ENCODE measurements around the gene TRAF2. TPM values are rescaled to one million over a fixed set of nuclear protein-coding genes. Genes with fewer than 3 reads are reported as not detected.

Gene TRAF2
- total RNA-seq, 1 donor from 2014 or later, result 14.7 TPM

DNA sequence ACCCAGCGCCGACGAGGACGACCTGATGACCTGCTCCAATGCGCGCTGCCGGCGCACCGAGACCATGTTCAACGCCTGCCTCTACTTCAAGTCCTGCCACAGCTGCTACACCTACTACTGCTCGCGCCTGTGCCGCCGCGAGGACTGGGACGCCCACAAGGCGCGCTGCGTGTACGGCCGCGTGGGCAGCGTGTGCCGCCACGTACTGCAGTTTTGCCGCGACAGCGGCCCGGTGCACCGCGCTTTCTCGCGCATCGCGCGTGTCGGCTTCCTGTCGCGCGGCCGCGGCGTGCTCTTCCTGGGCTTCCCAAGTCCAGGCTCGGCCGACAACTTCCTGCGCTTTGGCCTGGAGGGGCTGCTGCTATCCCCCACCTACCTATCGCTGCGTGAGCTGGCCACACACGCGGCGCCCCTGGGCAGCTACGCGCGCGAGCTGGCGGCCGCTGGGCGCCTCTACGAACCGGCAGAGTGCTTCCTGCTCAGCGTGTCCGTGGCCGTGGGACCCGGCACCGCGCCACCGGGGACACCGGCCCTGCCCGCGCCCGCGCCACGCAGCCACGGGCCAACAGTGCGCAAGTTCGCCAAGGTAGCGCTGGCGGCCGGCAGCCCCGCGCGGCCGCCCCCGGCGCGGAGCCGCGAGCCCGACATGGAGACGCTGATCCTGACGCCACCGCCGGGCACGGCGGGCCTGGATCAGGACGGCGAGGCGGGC is 39.8 kb upstream of the TRAF2 start:
- DNase-seq (ENCODE audit: low read depth in 2 of 2), result no peak

DNA sequence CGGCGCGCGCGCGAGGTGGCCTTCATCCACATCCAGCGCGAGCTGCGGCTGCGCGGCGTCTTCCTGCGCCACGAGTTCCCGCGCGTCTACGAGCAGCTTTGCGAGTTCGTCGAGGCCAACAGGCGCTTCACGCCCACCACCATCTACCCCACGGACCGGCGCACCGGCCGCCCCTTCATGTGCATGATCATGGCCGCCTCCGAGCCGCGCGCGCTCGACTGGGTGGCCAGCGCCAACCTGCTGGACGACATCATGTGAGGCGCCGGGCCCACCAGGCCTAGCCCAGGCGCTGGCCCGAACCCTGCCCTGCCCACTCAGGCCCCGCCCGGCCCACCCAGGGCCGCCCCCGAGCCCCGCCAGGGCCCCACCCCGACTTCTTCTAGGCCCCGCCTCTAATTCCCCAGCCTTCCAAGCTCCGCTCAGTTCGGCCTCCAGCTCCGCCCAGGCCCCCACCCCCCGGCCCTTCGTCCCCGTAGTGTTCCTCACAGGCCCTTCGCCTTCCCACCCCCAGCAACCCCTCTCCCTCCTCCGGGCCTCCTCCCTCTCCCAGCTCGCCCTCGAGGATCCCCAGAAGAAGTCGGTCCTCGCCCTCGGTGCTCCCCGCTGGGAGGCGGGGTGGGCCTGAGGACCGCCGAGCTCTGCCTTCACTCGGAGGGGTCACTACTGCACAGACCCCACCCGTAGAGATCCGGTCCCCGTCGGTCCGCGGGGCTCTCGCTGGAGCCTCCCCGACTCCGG is 39.1 kb upstream of the TRAF2 start:
- DNase-seq (ENCODE audit: low read depth in 2 of 2), result peak; percentile 61 to 75

DNA sequence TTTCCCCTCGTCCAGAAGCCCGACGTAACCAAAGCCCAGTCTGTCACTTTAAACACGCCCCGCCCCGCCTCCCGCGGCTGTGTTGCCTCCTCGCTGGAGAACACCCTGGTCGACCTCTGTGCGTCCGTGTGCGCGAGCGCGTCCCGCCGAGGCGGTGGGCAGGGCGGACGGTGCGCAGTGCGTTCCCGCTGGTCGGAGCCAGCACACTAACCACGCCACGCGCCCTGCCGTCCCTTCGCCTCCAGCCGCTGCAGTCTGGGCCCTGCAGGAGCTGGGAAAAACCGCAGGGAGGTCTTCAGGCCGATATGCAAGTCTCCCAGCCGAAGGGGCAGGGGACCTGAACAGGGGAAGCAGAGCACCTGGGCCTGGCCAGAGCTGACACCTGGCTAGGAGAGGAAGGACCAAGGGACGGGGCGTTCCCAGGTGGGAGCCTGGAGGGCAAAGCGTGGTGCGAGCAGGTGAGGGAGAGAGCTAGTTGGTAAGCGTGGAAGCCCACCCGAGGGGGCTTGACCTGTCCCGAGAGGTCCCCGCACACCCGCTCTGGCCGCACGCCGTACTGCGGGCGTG is 38.4 kb upstream of the TRAF2 start:
- DNase-seq (ENCODE audit: low read depth in 2 of 2), result peak; percentile 86 to 91

DNA sequence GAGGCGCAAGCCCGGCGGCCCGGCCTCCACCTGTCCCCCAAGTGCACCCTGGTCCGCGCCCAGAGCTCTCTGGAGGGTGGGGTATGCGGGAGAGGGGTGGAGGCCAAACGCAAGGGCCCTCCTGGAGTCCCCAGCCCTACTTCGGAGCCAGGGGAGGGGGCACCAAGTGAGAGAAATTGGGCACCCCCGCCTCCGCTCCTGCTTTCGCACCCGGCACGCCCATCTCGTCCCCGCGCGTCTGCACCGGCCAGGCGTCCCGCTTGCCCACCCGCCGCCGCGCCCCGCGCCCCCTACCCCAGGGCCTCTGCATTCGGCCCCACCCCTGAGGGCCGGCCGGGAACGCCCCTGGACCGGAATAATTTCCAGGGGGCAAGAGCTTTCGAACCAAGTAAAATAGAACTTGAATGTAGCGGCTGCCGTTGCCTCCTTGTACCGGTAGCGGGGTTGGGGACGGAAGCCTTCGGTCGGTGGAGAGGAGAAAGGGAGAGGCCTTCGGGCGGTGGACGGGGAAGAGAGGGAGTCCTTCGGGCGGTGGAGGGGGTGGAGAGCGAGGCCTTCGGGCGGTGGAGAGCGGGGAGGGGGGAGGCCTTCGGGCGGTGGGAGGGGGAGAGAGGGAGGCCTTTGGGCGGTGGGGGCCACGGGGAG is 37.8 kb upstream of the TRAF2 start:
- DNase-seq (ENCODE audit: low read depth in 2 of 2), result no peak

DNA sequence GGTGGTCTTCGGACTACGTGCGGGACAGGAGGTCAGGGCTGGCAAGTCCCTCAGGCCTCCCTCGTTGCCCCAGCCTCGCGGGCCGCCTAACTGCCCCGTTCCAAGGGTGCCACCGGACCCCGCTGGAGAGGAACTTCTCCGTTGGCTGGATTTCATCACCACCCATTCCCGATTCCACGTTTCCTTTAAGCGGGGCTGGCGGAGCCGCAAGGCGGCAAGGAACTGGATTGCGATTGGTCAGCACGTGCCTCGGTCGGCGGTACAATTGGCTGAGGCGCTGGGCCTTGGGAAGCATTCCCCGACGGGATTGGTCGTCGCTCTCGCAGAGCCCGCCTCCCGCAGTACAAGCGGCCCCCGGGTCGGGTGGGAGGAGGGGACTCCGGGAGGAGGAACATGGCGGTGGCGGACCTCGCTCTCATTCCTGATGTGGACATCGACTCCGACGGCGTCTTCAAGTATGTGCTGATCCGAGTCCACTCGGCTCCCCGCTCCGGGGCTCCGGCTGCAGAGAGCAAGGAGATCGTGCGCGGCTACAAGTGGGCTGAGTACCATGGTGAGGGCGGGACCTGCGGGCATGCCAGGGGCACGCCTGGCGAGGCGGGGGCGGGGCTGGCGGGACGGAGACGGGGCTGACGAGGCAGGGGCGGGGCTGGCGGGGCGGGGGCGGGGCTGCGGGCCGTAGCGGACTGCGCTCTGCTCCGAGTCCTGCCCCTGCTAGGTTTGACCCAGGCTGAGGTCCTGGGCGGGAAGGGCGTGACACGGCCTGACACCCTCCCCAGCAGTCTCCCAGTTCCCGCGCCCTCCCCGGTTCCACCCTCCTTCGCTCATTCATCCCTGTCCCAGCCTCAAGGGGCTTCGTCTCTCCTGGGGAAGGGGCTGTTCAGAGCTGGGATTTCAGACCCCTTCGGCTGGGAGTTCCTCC is 37.0 kb upstream of the TRAF2 start, which contains the start of gene PHPT1:
Gene PHPT1 (plus strand): TSS at position 372 of the 922 bp plus-strand sequence. CDS start 22 bp downstream, at position 394.
- peak; percentile 100 for DNase-seq (ENCODE audit: low read depth in 2 of 2)

DNA sequence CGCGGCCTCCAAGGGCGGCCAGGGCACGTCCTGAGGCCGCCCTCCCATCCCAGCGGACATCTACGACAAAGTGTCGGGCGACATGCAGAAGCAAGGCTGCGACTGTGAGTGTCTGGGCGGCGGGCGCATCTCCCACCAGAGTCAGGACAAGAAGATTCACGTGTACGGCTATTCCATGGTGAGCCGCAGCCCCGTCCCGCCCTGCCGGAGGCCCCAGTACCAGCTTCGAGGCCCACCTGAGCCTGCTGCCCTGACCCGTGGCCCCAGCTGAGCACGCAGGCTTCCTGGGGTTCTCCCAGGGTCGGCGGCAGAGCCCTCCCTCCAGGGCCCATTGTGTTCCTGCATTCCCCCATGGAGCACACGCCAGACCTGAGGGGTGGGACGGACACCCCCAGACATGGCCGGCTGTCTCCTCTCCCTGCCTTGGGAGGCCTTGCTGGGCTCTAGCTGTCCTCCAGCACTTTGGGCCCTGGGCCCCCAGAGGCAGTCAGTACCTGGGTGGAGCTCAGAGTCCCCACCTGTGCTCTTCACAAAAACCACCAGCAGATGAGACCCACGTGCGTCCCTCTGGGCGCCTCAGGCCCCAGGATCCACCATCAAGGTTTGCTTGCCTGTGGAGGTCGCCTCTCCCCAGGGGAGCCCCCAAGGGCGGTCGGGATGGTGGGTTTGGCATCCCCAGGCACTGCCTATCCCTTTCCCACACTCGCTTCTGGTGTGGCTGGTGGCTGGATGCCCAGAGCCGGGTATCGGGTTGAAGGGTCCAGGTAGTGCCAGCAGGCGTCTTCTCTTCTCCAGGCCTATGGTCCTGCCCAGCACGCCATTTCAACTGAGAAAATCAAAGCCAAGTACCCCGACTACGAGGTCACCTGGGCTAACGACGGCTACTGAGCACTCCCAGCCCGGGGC is 36.1 kb upstream of the TRAF2 start:
- DNase-seq (ENCODE audit: low read depth in 2 of 2), result peak in 1 of 2 donors; percentile 31

DNA sequence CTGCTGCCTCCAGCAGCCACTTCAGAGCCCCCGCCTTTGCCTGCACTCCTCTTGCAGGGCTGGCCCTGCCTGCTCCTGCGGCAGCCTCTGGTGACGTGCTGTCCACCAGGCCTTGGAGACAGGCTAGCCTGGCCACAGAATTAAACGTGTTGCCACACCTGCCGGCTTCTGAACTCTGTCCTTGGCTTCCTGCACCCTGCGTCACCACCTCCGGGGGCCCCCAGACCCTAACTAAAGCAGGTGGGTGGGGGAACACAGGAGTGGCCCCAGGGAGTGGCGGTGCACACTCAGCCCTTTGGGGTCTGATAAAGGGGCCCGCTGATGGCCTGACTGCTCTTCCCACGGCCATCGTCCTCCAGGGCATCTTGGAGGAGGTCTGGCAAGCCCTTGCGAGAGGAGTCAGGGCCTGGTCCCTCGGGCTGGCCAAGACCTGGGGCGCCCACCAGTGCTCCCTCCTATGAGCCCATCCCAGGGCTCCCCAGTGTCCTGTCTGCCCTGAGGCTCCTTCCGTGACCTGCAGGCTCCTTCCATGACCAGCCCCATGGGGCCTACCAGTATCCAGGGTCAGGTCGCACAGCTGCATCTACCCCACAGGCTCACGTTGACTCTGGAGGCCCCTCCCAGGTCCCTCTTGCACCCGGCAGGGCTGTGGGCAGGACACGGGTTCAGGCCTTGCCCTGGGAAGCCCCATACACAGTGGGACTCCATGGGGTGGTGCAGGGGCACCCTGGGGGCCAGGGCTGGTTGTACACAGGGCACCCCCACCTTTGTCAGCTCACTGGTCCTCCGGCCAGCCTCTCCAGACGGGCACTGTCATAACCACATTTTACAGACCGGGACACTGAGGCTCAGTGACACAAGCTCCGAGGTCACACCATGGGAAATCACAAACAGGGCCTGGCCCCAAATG is 35.2 kb upstream of the TRAF2 start:
- no peak for DNase-seq (ENCODE audit: low read depth in 2 of 2)

DNA sequence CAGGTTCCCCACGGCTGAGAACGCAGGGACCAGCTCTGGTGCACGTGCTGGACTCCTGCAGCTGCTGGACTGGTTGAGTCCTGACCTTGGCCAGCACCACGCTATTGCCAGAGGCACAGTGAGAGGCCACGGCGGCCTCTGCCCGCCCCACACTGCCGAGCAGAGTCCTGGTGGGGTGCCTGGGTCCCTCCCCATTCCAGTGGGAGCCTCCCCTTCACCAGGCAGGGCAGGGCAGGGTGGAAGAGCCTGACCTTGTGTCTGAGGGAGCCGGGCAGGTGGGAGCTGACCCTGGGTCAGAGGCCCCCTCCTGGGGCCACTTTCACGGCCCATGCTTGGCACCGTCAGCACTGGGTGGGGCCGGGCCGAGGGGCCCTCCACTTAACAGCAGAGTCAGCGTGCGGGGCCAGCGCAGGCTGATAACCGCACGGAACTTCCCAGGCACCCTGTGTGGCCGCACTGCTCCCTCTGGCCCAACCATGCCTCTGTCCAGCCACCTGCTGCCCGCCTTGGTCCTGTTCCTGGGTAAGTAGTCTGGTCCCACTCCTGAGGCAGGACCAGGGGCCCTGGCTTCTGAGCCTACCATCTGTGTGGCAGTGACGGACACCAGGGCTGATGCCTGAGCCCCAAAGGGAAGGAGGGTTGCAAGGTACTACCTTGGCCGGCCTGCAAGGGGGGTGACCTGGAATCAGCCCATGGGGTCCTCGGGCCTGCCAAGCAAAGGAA is 34.2 kb upstream of the TRAF2 start, which contains the start of gene MAMDC4:
Gene MAMDC4 (plus strand): TSS at position 406 of the 723 bp plus-strand sequence. CDS start 71 bp downstream, at position 477.
- no peak for DNase-seq (ENCODE audit: low read depth in 2 of 2)

DNA sequence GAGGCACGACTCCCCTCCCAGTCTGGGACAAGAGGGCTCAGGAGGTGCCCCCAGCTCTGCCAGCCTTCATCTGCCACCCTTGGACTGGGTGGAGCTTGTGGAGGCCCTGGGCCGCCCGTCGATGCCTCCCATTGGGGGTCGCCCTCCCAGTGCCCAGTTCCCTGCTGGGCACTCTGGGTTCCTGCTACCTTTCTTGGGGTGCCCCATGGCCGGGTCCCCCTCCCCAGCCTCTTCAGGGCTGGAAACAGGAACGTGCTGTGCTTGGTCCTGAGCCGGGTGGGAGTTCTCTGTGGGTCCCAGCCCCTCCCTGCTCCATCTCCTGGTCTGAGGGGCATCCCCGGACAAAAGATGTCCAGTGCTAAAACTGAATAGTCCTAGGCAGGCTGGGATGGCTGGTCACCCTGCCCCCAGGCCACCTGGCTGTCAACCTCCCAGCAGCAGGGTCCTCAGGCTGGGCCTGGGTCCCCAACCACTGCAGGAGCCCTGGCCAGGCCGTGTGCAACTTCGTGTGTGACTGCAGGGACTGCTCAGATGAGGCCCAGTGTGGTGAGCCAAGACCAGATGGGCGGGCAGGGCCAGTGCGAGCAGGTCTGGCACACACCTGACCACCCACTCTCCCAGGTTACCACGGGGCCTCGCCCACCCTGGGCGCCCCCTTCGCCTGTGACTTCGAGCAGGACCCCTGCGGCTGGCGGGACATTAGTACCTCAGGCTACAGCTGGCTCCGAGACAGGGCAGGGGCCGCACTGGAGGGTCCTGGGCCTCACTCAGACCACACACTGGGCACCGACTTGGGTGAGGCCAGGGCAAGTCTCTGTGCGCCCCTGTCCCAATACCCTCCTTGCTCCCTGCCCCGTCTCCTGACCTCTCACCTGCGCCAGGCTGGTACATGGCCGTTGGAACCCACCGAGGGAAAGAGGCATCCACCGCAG is 33.4 kb upstream of the TRAF2 start:
- DNase-seq (ENCODE audit: low read depth in 2 of 2), result no peak

DNA sequence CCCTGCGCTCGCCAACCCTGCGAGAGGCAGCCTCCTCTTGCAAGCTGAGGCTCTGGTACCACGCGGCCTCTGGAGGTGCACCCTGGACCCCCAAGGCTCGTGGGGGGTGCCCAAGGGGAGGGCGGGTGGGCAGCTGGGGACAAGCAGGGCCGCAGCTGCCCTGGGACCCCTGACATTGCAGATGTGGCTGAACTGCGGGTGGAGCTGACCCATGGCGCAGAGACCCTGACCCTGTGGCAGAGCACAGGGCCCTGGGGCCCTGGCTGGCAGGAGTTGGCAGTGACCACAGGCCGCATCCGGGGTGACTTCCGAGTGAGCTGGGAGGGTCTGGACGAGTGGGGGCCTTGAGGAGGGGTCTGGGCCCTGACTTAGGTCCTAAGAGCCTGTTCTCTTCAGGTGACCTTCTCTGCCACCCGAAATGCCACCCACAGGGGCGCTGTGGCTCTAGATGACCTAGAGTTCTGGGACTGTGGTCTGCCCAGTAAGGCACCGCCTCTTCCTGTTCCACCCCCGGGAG is 32.7 kb upstream of the TRAF2 start:
- no peak for DNase-seq (ENCODE audit: low read depth in 2 of 2)

DNA sequence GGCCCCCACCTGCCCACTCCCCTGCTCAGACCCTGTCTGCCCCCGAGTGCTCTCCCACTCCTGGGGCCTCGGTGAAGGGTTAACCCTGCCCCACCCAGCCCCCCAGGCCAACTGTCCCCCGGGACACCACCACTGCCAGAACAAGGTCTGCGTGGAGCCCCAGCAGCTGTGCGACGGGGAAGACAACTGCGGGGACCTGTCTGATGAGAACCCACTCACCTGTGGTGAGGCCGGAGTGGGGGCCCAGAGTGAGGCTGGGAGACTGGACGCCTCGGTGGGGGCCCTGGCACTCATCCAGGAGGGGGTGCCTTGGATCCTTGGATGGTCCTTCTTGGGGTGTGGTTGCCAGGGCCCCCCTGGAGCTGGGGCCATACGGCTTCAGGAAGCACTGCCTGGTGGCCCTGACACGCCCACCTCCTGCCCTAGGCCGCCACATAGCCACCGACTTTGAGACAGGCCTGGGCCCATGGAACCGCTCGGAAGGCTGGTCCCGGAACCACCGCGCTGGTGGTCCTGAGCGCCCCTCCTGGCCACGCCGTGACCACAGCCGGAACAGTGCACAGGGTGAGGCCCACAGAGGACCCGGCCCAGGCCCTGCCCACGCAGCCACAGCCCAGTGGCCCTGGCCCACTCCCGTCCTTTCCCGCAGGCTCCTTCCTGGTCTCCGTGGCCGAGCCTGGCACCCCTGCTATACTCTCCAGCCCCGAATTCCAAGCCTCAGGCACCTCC is 32.0 kb upstream of the TRAF2 start:
- DNase-seq (ENCODE audit: low read depth in 2 of 2), result no peak

DNA sequence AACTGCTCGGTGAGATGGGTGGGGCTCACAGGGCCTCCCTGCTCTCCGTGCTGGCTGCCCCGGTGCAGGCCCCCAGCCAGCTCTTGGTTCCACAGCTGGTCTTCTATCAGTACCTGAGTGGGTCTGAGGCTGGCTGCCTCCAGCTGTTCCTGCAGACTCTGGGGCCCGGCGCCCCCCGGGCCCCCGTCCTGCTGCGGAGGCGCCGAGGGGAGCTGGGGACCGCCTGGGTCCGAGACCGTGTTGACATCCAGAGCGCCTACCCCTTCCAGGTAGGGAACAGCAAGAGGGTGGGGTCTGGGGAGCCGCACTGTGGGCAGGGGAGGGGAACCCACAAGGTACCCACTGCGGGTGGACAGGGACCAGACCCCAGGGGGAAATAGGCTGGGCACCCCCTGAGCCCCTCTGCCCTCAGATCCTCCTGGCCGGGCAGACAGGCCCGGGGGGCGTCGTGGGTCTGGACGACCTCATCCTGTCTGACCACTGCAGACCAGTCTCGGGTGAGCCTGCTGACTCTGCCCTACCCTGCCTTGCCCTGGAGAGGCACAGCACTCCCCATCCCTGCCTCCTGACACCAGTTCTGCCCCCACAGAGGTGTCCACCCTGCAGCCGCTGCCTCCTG is 31.4 kb upstream of the TRAF2 start:
- DNase-seq (ENCODE audit: low read depth in 2 of 2), result no peak

DNA sequence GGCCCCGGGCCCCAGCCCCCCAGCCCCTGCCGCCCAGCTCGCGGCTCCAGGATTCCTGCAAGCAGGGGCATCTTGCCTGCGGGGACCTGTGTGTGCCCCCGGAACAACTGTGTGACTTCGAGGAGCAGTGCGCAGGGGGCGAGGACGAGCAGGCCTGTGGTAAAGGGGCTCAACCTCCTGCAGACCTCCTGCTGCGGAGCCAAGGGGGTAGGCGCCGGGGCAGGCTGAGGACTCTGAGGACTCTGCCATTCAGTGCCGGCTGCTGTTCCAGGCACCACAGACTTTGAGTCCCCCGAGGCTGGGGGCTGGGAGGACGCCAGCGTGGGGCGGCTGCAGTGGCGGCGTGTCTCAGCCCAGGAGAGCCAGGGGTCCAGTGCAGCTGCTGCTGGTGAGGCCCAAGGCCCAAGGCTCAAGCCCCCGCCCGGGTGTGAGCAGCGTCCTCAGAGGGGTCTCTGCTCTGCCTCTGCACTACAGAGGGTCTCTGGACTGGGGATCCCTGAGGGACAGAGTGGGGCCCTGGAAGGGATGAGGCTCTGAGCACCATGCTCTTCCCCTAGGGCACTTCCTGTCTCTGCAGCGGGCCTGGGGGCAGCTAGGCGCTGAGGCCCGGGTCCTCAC is 30.7 kb upstream of the TRAF2 start:
- no peak for DNase-seq (ENCODE audit: low read depth in 2 of 2)

DNA sequence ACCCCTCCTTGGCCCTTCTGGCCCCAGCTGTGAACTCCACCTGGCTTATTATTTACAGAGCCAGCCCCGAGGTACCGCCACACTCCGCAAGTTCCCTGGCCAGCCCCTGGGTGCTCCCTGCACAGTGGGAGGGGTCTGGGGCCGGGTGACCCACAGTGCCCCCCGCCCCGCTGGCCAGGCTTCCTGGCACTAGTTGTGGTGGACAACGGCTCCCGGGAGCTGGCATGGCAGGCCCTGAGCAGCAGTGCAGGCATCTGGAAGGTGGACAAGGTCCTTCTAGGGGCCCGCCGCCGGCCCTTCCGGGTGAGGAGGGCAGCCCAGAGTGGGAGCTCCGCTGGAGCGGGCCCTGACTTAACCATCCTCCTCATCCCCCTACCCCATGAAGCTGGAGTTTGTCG is 30.2 kb upstream of the TRAF2 start:
- no peak for DNase-seq (ENCODE audit: low read depth in 2 of 2)

DNA sequence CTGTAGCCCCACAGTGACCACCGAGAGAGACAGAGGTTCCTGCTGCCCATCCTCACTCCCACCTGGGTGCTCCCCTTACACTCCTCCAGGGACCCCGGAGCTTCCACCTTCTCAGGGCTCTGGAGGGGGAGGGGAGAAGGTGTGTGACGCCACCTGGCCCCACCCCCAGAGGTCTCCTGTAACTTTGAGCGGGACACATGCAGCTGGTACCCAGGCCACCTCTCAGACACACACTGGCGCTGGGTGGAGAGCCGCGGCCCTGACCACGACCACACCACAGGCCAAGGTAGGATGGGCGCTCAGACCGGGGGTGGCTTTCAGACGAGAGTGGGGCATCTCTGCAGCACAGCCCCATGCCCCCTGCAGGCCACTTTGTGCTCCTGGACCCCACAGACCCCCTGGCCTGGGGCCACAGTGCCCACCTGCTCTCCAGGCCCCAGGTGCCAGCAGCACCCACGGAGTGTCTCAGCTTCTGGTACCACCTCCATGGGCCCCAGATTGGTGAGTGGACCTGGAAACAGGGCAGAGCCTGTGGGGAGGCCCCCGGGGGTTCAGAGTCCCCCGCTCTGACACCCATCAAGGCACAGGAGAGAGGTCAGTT is 29.7 kb upstream of the TRAF2 start:
- DNase-seq (ENCODE audit: low read depth in 2 of 2), result no peak
